Small intestine (tissue), 7 donors: ENCODE data around the gene YPEL2. TPM values are rescaled to one million over a fixed set of nuclear protein-coding genes. Genes with fewer than 3 reads are reported as not detected.
A peak's percentile ranks its signal among the peaks of the same experiment; 100 is the strongest.

Experiments
- DNase-seq, 2 donors: peaks; one replicate each; pipeline versions ENCODE4 v3.0.0 to v3.0.0-alpha.2; 2013
- FAIRE-seq: peaks from 2 replicates; lab custom pipeline; 2012; peaks lifted over from hg19 to GRCh38; lab: Jason Lieb, UNC
- H3K27ac ChIP-seq, 3 donors: one replicate each; pipeline ENCODE4 v1.5.1; 2013; ENCODE audit warnings: low read length in 2 of 3, mild to moderate bottlenecking in 2 of 3, control low read depth in 1 of 3, inconsistent platforms in 1 of 3, low read depth in 1 of 3, moderate library complexity in 1 of 3
- H3K27me3 ChIP-seq, 3 donors: one replicate each; pipeline ENCODE4 v1.6.1; 2013; ENCODE audit warnings: low read length in 3 of 3, inconsistent platforms in 1 of 3; ENCODE audit not compliant: control insufficient read depth in 3 of 3, insufficient read depth in 3 of 3
- H3K36me3 ChIP-seq, 3 donors: one replicate each; pipeline ENCODE4 v1.6.1; 2013; ENCODE audit warnings: low read length in 3 of 3, inconsistent platforms in 1 of 3, low read depth in 1 of 3, mild to moderate bottlenecking in 1 of 3, moderate library complexity in 1 of 3; ENCODE audit not compliant: control insufficient read depth in 3 of 3, insufficient read depth in 2 of 3
- H3K4me1 ChIP-seq, 3 donors: one replicate each; pipeline ENCODE4 v1.6.1; 2013; ENCODE audit warnings: low read length in 2 of 3, inconsistent platforms in 1 of 3, low read depth in 1 of 3, mild to moderate bottlenecking in 1 of 3, moderate library complexity in 1 of 3; ENCODE audit not compliant: control insufficient read depth in 3 of 3, insufficient read depth in 2 of 3
- H3K4me3 ChIP-seq, 3 donors: one replicate each; pipeline ENCODE4 v1.5.1; 2013; ENCODE audit warnings: low read length in 3 of 3, control low read depth in 1 of 3, inconsistent platforms in 1 of 3, low read depth in 1 of 3, mild to moderate bottlenecking in 1 of 3, moderate library complexity in 1 of 3
- H3K9me3 ChIP-seq, 2 donors: one replicate each; pipeline ENCODE4 v1.6.1; 2013; ENCODE audit warnings: low read depth in 1 of 2, low read length in 1 of 2; ENCODE audit not compliant: control insufficient read depth in 2 of 2, insufficient read depth in 1 of 2
- WGBS, 3 donors: extraction: QIAGEN DNeasy Blood & Tissue Kit; methylation state at CpG; one replicate each; pipeline ENCODE4 v1.1.7; 2013; 5-methylcytosine and 5-hydroxymethylcytosine counted together
- polyA plus RNA-seq, 4 donors: library from polyadenylated mRNA; stranded (reverse) in 3 of 4; unstranded in 1 of 4; fragments of 200-250 nt in 3 of 4; fragments of 120-200 nt in 1 of 4; gene quantifications; one replicate each; pipeline versions ENCODE4 v1.2.1 to v1.2.3, GENCODE V29; 2013
- donor health status: healthy with polysubstance abuse.
- donor health status: control.
- donor health status: control.
- donor health status: Bipolar disorder and iron deficiency.
- donor health status: healthy.

Gene YPEL2
- polyA plus RNA-seq, 4 donors: 4.9 to 15.2 (median 7.8) TPM

DNA sequence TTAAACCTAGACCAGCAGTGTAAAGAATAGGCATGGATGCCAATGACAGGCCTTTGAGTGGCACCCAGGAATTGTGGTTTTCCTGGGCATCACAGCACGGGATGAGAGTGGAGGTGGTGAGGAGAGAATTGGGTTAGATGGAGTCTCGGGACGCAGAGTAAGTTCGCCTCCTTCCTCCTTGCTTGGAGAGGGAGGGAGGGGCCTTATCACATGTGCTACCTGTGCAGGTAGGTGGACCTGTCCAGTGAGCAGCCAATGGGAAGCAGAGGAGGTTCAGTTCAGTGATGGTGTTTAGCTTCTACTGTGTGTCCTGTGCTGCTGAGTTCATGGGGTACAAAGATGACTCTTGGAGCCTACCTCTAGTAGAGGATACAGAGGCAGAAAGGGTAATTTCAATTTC lies 14.9 kb downstream of the YPEL2 start:
- H3K4me1 ChIP-seq: peaks cover 0 to 2% (median 0%) of the 10 kb centered on the region in 3 donors
- H3K27ac ChIP-seq: no peak overlapping the region

DNA sequence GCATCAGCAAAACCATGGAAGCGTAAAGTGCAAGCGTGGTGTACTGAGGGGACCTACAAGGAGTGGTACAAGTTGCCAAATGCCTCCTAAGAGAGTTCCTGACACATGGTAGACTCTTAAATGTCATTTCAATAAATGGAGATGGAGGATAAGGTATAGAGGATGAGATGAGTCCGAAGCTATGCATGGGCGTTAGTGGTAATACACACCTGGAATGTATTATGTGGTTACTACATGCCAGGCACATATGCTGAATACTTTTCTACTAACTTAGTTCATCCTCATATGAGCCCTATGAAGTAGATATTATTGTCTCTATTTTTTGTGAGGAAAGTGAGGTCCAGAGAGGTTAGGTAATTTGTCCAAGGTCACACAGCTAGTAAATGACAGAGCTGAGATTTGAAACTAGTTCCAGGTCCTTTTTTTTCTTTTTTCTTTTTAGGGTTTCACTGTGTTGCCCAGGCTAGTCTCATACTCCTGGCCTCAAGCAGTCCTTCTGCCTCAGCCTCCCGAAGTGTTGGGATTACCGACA lies 15.5 kb downstream of the YPEL2 start:
- Histone ChIP-seq H3K27ac (no peak overlapping the region), H3K4me1 (peaks cover 0 to 8% (median 0%) of the 10 kb centered on the region in 3 donors), H3K27me3 (no peaks in the 10 kb centered on the region), H3K9me3 (no peaks in the 10 kb centered on the region), H3K4me3 (no peak overlapping the region), H3K36me3 (peaks cover 0 to 4% (median 0%) of the 10 kb centered on the region in 3 donors)
- no peak for DNase-seq
- no peak for FAIRE-seq
- 96 to 98% (median 97%) methylated on average over 6 of the region's 6 CpGs for WGBS, 3 donors

More for the DNA sequence above, 14.9 kb downstream of the YPEL2 start:
- FAIRE-seq: no peak
- WGBS, 3 donors: 86 to 88% (median 87%) methylated on average over 4 of the region's 4 CpGs
- Histone ChIP-seq H3K36me3 (peaks cover 0 to 4% (median 0%) of the 10 kb centered on the region in 3 donors), H3K27me3 (no peaks in the 10 kb centered on the region), H3K9me3 (no peaks in the 10 kb centered on the region), H3K4me3 (no peak overlapping the region)
- no peak for DNase-seq

DNA sequence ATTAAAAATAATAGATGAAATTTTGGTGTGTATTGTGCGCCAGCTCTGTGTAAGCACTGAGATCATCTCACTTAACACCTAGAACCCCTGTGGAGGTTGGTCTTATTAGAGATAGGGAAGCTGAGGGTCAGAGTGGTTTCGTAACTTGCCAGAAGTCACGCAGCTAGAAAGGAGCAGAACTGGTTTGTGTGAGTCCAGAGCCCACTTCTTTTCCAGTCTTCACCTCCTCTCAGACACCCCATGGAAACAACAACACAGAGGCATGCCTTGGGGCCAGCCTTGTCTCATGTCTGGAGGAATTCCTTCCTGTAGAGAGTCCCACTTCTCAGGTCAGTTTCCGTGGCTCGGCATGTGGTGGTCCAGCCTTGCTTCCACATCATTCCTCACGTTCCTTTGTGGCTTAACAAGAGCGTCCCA lies 16.5 kb downstream of the YPEL2 start:
- 85 to 89% (median 86%) methylated on average over 7 of the region's 7 CpGs for WGBS, 3 donors
- H3K27me3 ChIP-seq: no peaks in the 10 kb centered on the region
- H3K4me1 ChIP-seq: peaks cover 0 to 11% (median 0%) of the 10 kb centered on the region in 3 donors
- peaks cover 0 to 7% (median 2%) of the 10 kb centered on the region in 3 donors for H3K36me3 ChIP-seq
- no peak overlapping the region for H3K4me3 ChIP-seq
- no peak overlapping the region for H3K27ac ChIP-seq
- H3K9me3 ChIP-seq: no peaks in the 10 kb centered on the region
- FAIRE-seq (no peak), DNase-seq (no peak)

DNA sequence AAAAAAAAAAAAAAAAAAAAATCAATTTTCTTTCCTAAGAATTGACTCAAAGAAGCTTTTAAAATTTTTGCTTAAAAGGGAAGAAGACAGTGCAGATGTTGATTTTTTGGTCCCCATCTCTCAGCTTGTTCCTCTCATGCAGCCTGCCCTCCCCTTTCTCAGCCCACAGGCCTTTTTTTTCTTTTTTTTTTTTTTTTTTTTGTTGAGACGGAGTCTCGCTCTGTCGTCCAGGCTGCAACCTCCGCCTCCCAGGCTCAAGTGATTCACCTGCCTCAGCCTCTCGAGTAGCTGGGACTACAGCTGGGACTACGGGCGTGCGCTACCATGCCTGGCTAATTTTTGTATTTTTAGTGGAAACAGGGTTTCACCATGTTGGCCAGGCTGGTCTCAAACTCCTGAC lies 17.7 kb downstream of the YPEL2 start:
- Histone ChIP-seq H3K27me3 (no peaks in the 10 kb centered on the region), H3K36me3 (peaks cover 0 to 18% (median 2%) of the 10 kb centered on the region in 3 donors), H3K27ac (no peak overlapping the region), H3K4me3 (no peak overlapping the region), H3K9me3 (no peaks in the 10 kb centered on the region), H3K4me1 (peaks cover 0 to 11% (median 0%) of the 10 kb centered on the region in 3 donors)
- WGBS, 3 donors: 91 to 93% (median 93%) methylated on average over 8 of the region's 8 CpGs
- DNase-seq (no peak), FAIRE-seq (no peak)

DNA sequence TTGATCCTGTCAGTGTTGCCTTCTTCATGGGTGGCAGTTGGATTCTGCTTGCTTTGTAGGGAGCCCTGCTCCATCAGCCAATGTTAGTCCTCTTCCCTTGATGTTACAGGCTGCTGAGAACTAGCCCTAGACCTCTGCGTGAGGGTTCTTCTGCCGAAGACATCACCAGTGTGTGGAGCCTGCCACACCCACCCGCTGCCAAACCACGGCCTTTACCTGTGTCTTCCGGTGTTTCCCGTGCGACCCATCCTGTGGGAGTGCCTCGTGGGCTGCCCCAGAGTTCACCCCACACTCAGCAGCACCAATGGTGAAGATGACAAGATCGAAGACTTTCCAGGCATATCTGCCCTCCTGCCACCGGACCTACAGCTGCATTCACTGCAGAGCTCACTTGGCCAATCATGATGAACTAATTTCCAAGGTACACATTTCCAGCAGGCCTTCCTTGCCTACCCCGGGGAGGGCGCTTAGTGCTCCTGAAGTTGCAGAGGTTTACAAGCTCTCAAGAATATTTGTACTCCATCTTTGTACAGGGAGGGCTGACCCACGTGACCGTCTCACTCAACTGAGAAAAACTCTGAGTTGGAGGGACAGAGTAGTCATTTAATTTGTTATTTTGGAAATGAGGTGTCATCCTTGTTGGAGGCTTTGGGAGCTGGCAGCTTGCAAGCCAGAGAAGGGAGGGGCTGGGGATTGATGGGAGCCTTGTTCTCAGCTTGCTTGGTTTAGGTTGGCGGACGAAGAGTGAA lies 21.8 kb downstream of the YPEL2 start:
- Histone ChIP-seq H3K9me3 (peaks cover 0 to 7% of the 10 kb centered on the region in 2 donors), H3K36me3 (peaks cover 0 to 34% (median 2%) of the 10 kb centered on the region in 3 donors), H3K4me3 (no peak overlapping the region), H3K27ac (no peak overlapping the region), H3K4me1 (peaks cover 0 to 22% (median 9%) of the 10 kb centered on the region in 3 donors), H3K27me3 (no peaks in the 10 kb centered on the region)
- WGBS, 3 donors: 88 to 90% (median 90%) methylated on average over 16 of the region's 16 CpGs
- FAIRE-seq (no peak), DNase-seq (no peak)

DNA sequence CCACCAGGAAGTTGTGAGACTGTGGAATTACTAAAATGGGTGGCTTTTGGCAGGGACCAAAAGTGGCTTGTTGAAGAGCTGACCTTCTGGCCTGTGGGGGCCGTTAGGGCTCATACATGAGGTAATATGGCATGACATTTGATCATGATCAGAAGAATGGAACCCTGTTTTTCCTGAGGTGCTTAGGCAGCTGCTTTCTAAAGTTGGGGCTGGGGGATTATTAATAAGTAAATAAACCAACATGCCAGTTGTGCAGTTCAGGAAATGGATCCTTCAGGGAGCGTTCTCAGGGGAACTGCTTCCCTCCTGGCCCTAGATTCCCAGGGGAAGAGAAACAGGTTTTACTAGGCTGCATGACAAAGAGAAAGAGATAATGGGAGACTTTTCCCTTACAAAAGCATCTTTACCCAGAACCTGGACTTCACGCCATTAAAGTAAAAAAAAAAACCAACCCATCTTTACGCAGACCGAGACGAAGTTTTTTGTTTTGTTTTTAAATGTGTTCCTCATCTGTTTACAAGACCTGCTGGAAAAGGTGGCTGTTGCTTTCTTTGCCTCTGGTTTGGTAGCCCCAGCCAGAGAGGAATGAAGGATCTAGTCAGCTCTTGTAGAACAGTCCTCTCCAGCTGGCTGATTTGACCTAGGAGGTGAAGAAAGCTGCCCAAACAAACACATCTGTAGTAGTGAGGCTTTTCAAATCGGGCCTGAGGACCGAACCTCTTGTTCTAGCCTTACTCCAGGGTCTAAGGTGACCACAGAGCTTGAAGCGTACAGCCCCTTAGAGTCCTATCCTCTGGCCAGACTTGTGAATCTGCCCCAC lies 22.7 kb downstream of the YPEL2 start:
- FAIRE-seq (no peak), DNase-seq (no peak)
- Histone ChIP-seq H3K9me3 (peaks cover 0 to 7% of the 10 kb centered on the region in 2 donors), H3K27me3 (no peaks in the 10 kb centered on the region), H3K36me3 (peaks cover 0 to 37% (median 2%) of the 10 kb centered on the region in 3 donors), H3K4me3 (no peak overlapping the region), H3K4me1 (peaks cover 0 to 21% (median 9%) of the 10 kb centered on the region in 3 donors), H3K27ac (peak overlapping the region in 1 of 3 donors; percentile 1)
- WGBS, 3 donors: 76 to 90% (median 83%) methylated on average over 9 of the region's 9 CpGs

DNA sequence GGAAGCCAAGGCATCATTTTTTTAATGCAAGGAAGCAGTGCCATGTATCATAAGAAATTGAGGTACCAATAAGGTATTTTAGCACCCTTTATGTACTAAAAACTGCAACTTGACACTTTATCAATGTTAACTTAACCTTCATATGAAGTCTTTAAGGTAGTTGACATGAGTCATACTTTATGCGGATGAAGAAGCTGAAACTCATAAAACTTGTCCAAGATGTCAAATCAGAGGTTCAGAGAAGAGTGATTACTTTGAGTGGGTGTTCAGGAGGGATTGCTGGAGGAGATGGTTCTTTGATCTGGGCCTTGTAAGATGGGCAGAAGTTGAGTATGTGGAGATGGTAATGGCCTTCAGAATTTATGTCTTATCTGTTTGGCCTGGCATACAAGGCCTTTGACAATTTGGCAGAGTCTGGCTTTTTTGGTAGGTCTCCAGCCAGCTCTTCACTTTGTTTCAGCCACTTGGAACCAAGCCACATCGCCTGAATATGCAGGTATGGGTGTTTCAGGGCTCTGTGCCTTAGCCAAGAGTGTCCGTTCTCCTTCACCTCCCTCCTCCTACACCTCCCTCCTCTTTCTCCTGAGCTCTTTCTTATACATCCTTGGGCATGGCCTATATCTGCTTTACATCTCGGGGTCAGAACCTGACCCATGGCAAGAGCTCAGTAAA lies 23.7 kb downstream of the YPEL2 start:
- Histone ChIP-seq H3K4me3 (no peak overlapping the region), H3K36me3 (peaks cover 0 to 39% (median 2%) of the 10 kb centered on the region in 3 donors), H3K4me1 (peaks cover 0 to 21% (median 9%) of the 10 kb centered on the region in 3 donors), H3K9me3 (peaks cover 0 to 7% of the 10 kb centered on the region in 2 donors), H3K27ac (peak overlapping the region in 1 of 3 donors; percentile 23), H3K27me3 (no peaks in the 10 kb centered on the region)
- WGBS, 3 donors: 76 to 86% (median 78%) methylated on average over 4 of the region's 4 CpGs
- FAIRE-seq (no peak), DNase-seq (no peak)
